C4-2B (cell line): Measurements from ENCODE around the gene DRG2.

Source experiments
- CTCF ChIP-seq: fragments of 450-650 bp; conservative IDR thresholded peaks from 2 replicates; pipeline ENCODE4 v1.5.1; 2017; ENCODE audit warnings: mild to moderate bottlenecking
- ZFX ChIP-seq: fragments of 450-650 bp; IDR thresholded peaks from 2 replicates; pipeline ENCODE4 v1.6.1; 2017

- no peak for TF ChIP-seq CTCF
- peak; percentile 73; the same call in 1 of the 2 replicates for TF ChIP-seq ZFX
Observed at GRCh38 chr17:18087610-18088491, at the start of gene DRG2.
